Suprapubic skin (tissue), 3 donors: Measurements from ENCODE around the gene CKM.

Experiments used
- EP300 ChIP-seq: sonication (generic); formaldehyde crosslinking; IDR thresholded peaks from one replicate; pipeline ENCODE4 v1.6.1; 2017; ENCODE audit warnings: antibody characterized with exemption
- POLR2A ChIP-seq, 2 donors: fragments of 450-650 bp; IDR thresholded peaks; one replicate each; pipeline ENCODE4 v1.6.1; 2017; ENCODE audit warnings: antibody characterized with exemption in 2 of 2, mild to moderate bottlenecking in 2 of 2, moderate library complexity in 2 of 2
- TF ChIP-seq, protein P1 (sequence below), 2 donors: fragments of 200-600 bp in 1 of 2; fragments of 450-650 bp in 1 of 2; sonication (generic) in 1 of 2; IDR thresholded peaks; one replicate each; pipeline ENCODE4 v1.5.1; 2016 to 2019; ENCODE audit warnings: antibody characterized with exemption in 2 of 2, mild to moderate bottlenecking in 1 of 2, moderate library complexity in 1 of 2

DNA sequence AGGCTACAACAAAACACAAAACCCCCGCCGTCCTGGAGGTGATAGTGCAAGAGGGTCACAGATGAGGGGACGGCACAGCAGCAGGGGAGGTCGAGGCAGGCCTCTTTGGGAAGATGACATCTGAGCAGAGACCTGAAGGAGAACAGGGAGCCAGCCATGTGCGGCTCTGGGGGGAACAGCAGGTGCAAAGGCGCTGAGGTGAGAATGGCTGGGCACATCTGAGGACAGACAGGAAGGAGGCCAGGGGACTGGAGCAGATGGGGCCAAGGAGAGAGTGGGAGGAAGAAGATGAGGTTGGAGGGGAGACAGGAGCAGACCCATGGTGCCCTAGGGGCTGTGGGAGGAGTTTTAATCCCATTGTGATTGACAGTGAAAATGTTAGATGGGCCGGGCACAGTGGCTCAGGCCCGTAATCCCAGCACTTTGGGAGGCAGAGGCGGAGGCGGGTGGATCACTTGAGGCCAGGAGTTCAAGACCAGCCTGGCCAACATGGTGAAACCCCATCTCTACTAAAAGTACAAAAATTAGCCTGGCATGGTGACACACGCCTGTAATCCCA lies 1.8 kb upstream of the CKM start:
- TF ChIP-seq, protein P1, sequence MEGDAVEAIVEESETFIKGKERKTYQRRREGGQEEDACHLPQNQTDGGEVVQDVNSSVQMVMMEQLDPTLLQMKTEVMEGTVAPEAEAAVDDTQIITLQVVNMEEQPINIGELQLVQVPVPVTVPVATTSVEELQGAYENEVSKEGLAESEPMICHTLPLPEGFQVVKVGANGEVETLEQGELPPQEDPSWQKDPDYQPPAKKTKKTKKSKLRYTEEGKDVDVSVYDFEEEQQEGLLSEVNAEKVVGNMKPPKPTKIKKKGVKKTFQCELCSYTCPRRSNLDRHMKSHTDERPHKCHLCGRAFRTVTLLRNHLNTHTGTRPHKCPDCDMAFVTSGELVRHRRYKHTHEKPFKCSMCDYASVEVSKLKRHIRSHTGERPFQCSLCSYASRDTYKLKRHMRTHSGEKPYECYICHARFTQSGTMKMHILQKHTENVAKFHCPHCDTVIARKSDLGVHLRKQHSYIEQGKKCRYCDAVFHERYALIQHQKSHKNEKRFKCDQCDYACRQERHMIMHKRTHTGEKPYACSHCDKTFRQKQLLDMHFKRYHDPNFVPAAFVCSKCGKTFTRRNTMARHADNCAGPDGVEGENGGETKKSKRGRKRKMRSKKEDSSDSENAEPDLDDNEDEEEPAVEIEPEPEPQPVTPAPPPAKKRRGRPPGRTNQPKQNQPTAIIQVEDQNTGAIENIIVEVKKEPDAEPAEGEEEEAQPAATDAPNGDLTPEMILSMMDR (IDR thresholded peaks at IDR 0.05), result no peak
- TF ChIP-seq POLR2A (IDR thresholded peaks at IDR 0.05) (no peak), EP300 (no peak)
